HG02885 (cell line): ENCODE data around the gene SLC12A9.

Source experiments
- ATAC-seq: cut with Tn5 transposase; IDR thresholded peaks from one replicate; pipeline ENCODE4 v1.9.1; 2021; ENCODE audit warnings: mild to moderate bottlenecking; ENCODE audit not compliant: unreplicated experiment, poor library complexity

The SLC12A9 gene

GRCh38 chr7:100856871-100857282 is 4.4 kb downstream of the SLC12A9 start:
- no peak for ATAC-seq

DNA sequence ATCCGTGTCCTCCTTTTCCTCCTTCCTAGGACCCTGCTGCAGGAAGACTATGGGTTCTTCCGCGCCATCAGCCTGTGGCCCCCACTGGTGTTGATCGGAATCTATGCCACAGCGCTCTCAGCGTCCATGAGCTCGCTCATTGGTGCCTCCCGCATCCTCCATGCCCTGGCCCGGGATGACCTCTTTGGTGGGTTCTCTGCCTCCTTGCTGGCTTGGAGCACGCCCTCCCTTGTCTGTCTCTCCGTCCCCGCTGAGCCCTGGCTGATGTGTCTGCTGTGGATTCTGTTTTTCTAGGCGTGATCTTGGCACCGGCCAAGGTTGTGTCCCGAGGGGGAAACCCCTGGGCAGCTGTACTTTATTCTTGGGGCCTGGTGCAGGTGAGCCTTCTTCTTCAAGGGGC is 7.3 kb downstream of the SLC12A9 start:
- no peak for ATAC-seq

GRCh38 chr7:100860702-100861615 is 8.4 kb downstream of the SLC12A9 start:
- no peak for ATAC-seq

GRCh38 chr7:100861616-100861985 is 9.1 kb downstream of the SLC12A9 start:
- ATAC-seq: no peak

DNA sequence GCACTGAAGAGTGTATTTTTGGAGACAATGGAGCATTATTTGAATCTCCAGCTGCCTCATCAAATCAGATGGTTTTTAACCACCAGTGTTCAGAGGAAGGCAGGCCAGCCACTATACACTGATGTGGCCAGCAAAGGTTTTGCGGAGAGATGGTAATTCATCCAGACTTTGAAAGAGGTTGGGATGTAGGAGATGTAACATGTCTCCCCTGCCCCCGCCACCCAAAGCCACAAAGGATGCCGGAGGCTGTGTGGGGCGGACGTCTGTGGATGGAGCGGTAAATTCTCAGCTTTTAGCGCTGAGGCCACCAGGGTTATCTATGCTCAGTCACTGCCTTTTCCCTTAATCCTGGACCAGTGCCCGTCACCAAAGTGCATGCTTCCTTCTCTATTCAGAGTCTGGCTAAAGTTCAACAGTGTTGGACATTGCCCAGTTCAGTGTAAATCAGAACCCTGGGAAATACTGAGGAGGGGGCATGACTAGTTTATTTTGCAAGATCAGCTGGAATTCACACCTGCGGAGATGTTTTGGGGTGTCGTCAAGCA is 11.0 kb downstream of the SLC12A9 start:
- no peak for ATAC-seq

GRCh38 chr7:100864263-100864845 is 11.8 kb downstream of the SLC12A9 start:
- ATAC-seq: no peak

DNA sequence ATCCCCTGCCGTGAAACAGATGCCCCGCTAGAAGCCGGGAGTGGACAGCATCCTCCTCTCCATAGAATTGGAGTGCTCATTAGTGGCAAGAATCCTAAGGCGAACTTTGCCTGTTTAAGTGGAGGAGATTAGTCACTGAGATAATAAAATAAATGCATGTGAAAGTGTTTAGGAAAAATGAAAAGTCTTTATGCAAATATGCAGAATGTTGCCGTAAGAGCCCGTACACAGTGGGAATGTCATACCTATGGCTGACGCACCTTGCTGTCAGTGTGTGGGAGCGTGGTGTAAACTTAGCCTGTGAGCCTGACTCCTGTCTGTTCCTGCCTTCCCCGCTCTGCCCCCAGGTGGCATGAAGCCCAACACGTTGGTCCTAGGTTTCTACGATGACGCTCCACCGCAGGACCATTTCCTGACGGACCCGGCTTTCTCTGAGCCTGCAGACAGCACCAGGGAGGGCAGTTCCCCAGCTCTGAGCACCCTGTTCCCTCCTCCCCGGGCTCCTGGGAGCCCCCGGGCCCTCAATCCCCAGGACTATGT is 12.9 kb downstream of the SLC12A9 start:
- no peak for ATAC-seq

GRCh38 chr7:100865938-100866728 is 13.6 kb downstream of the SLC12A9 start:
- ATAC-seq: no peak

DNA sequence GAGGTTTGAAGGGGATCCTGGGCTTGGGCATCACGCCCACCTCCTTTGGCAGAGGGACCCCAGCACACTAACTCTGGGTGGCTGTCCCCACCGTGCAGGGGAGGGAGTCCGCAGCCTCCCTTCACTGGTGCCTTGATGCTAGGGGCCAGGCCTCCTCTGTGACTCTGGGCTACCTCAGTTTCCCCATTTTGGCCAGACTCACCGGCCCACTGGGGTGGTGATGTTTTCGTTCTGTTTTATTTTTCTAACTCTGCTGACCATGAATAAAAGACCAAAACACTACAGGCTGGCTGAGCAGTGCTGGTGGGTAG is 14.2 kb downstream of the SLC12A9 start:
- no peak for ATAC-seq

DNA sequence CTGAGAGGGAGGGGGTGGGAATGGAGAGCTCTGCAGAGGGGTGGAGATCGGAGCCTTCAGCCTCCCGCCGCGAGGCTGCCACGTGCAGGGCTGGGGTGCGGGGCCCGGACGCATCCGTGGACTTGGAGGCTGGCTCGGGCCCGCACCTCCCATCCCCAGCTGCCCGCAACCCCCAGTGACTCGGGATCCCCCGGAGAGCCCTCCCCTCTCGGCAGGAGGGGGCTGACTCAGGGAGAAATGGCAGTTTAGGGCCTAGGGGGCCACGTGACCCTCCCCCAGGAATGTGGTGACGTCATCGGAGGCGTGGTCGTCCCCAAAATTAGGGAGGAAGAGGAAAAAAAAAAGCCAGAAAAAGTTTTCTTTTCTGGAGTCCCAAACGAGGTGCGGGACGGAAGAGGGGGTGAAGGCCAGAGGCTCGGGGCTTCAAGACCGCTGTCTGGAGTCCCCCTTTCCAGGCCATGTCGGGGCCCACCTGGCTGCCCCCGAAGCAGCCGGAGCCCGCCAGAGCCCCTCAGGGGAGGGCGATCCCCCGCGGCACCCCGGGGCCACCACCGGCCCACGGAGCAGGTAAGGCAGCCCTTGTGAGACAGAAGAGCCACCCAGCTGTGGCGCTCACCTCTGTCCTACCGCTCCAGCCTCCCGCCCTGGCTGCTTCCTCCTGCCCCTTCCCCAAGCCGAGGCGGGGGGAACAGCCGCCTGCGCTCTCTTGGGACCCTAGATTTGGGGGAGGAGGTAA is 14.7 kb downstream of the SLC12A9 start, which contains the start of gene TRIP6:
Gene TRIP6 (plus strand): TSS at position 348 of the 736 bp plus-strand sequence. CDS start 111 bp downstream, at position 459.
- ATAC-seq: peak; percentile 45

GRCh38 chr7:100867776-100868485 is 15.4 kb downstream of the SLC12A9 start:
- ATAC-seq: peak; percentile 16

- ATAC-seq: no peak
These were observed 21.2 kb downstream of the SLC12A9 start for GRCh38 chr7:100873599-100874299.

DNA sequence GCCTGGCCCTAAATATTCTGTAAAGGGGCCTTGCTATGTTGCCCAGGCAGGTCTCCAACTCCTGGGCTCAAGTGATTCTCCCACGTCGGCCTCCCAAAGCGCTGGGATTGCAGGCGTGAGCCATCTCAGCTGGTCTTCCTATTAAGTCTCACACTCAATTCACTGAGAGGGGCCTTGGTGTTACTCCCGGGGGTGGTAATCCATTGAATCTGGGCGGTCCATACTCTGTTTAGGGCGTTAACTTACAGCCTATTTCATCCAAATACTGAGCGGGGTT is 21.7 kb downstream of the SLC12A9 start:
- no peak for ATAC-seq

DNA sequence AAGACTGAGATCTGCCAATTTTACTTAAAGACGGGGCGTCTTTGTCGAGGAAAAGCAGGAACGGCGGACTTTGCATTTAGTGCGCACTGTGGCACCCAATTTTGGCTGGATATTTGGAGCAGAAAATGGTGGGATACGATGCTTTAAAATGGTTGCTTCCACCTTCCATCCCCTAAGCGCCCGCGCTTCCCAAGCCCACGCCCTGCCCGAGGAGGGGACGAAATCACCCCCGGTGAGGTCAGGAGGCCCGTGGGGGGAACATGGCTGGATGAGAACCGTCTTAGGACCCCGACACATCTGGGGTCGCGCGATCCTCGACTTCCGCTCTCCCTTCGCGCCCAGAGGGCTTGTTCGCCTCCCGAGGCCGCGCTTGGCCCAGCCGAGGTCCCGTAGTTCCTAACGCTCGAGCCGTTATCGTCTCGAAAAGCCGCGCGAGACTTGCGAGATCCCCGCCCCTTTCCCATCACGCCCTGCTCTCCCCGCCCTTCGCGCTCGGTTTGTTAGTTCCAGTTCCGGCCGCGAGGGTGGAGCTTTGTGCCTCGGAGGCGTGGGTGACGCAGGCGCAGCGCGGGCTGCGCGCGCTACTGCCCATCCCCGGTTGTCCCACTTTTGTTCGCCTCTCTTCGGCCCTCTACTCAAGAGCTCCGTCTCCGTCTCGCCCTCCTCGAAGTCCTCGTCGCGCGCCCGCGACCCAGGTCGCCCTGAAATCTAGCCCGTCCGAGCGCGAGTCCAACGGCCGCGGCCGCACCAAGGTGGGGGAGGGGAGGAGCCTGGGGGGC is 22.3 kb downstream of the SLC12A9 start, which contains the start of gene SRRT:
Gene SRRT (plus strand): TSS at position 527 of the 779 bp plus-strand sequence. CDS start 488 bp downstream, outside the sequence.
- peak; percentile 90 for ATAC-seq

DNA sequence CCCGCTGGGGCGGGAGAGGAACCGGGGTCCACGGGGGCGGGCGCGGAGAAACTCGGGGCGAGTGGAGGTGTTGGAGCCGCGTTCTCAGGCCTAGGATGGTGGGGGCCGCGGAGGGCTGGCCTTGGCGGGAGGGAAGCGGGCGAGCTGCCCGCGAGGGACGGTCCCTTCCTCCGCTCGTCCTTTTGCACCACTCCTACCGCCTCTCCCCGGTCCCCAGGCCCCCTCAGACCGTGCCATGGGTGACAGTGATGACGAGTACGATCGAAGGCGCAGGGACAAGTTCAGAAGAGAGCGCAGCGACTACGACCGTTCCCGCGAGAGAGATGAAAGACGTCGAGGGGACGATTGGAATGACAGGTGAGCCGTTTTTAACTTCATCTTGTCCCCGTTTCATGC is 22.8 kb downstream of the SLC12A9 start:
- ATAC-seq: peak; percentile 39

GRCh38 chr7:100878013-100878412 is 25.5 kb downstream of the SLC12A9 start:
- ATAC-seq: no peak

DNA sequence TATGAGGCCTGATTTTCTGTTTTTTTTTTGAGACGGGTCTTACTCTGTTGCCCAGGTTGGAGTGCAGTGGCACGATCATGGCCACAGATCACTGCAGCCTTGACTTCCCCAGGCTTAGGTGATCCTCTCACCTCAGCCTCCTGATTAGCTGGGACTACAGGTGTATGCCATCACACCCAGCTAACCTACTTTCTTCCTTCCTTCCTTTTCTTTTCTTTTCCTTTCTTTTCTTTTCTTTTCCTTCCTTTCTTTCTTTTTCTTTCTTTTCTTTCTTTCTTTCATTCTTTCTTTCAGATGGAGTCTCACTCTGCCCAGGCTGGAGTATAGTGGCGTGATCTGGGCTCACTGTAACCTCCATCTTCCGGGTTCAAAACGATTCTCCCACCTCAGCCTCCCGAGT is 26.2 kb downstream of the SLC12A9 start:
- ATAC-seq: no peak

- no peak for ATAC-seq
These were observed 27.3 kb downstream of the SLC12A9 start for GRCh38 chr7:100879685-100880261.
